Left lung (tissue), 10 donors: Measurements from ENCODE around the gene SLK. TPM values are rescaled to one million over a fixed set of nuclear protein-coding genes. Genes with fewer than 3 reads are reported as not detected.

ENCODE experiments used
- ATAC-seq: fragments of 200-7000 bp; cut with Tn5 transposase; one replicate; pipeline ENCODE4 v1.9.1; 2020; ENCODE audit warnings: moderate library complexity
- DNase-seq, 4 donors: peaks; one replicate each; pipeline ENCODE4 v3.0.0-alpha.2; 2013 to 2020
- H3K27ac ChIP-seq, 2 donors: fragments of 200-600 bp; sonication (generic) in 1 of 2; one replicate each; pipeline versions ENCODE4 v1.5.0 to v1.8.0; 2020 to 2021
- H3K27me3 ChIP-seq, 2 donors: fragments of 200-600 bp; sonication (generic) in 1 of 2; one replicate each; pipeline versions ENCODE4 v1.5.0 to v1.8.0; 2020 to 2021
- H3K36me3 ChIP-seq, 2 donors: fragments of 200-600 bp; sonication (generic) in 1 of 2; one replicate each; pipeline versions ENCODE4 v1.5.0 to v1.8.0; 2020 to 2021
- H3K4me1 ChIP-seq, 2 donors: fragments of 200-600 bp; one replicate each; pipeline ENCODE4 v1.8.0; 2021
- H3K4me3 ChIP-seq, 2 donors: fragments of 200-600 bp; sonication (generic) in 1 of 2; one replicate each; pipeline versions ENCODE4 v1.5.0 to v1.8.0; 2020 to 2021; ENCODE audit warnings: mild to moderate bottlenecking in 1 of 2
- H3K9me3 ChIP-seq, 2 donors: fragments of 200-600 bp; sonication (generic) in 1 of 2; one replicate each; pipeline versions ENCODE4 v1.5.0 to v1.8.0; 2020 to 2021
- intact Hi-C, 2 donors: fragments of 100-400 bp; cut with DNase I; formaldehyde crosslinking; loops; one replicate each; pipeline versions ENCODE4 v1.11.2 to v1.14.2; 2022
- polyA plus RNA-seq, 6 donors: library from polyadenylated mRNA; unstranded; fragments of 120-200 nt; gene quantifications; one replicate each; pipeline ENCODE4 v1.2.1, GENCODE V29; 2013; ENCODE audit not compliant: insufficient read length in 6 of 6
- total RNA-seq, 2 donors: library from RNA; stranded (reverse); fragmentation: NEBNext Ultra II Directional; extraction: Animal tissue kit (Norgen Biotek cat#: 25700); gene quantifications; one replicate each; pipeline ENCODE4 v1.2.1, GENCODE V29; 2021
- TF ChIP-seq, protein P1 (sequence below), 2 donors: fragments of 200-600 bp; sonication (generic) in 1 of 2; IDR thresholded peaks; one replicate each; pipeline versions ENCODE4 v1.5.0 to v1.8.0; 2021; ENCODE audit warnings: antibody characterized with exemption in 2 of 2
- donor health status: DM: no; HTN: yes; CAD: no.
- donor health status: DM: no; HTN: no; CAD: no.

SLK gene
- total and polyA plus RNA-seq, 8 donors: 52.1 to 68.1 (median 63.2) TPM

DNA sequence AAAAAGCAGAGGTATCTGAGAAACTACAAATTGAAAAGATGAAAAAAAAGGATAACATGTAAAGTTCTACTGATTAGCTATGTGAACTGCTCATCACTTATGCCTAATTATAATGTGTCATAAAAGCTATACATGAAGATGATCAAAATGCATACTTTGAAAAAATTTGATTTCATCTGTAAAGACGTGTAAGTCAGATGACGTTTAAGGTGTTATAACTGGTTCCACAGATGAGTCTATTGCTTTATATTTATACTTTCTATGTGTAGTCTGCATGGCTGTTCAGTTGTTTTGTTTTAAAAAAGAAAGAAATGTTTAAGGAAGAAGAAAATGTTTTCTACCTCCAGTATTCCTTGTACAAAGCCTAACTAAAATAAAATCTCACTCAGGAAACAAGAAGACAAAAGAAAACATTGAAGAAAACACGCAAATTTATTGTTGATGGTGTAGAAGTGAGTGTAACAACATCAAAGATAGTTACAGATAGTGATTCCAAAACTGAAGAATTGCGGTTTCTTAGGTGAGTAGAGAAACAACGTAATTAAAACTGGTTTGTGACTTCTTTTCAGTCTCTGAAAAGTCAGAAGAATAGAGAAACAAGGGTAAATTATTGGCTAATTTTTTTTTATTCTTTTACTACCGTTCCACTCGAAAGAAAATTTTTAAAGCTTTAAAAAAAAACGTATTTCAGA, 38.4 kb downstream of the SLK start:
- TF ChIP-seq, protein P1, sequence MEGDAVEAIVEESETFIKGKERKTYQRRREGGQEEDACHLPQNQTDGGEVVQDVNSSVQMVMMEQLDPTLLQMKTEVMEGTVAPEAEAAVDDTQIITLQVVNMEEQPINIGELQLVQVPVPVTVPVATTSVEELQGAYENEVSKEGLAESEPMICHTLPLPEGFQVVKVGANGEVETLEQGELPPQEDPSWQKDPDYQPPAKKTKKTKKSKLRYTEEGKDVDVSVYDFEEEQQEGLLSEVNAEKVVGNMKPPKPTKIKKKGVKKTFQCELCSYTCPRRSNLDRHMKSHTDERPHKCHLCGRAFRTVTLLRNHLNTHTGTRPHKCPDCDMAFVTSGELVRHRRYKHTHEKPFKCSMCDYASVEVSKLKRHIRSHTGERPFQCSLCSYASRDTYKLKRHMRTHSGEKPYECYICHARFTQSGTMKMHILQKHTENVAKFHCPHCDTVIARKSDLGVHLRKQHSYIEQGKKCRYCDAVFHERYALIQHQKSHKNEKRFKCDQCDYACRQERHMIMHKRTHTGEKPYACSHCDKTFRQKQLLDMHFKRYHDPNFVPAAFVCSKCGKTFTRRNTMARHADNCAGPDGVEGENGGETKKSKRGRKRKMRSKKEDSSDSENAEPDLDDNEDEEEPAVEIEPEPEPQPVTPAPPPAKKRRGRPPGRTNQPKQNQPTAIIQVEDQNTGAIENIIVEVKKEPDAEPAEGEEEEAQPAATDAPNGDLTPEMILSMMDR (IDR thresholded peaks at IDR 0.05): no peak
- H3K4me1 ChIP-seq: no peaks in the 10 kb centered on the region
- DNase-seq: no peak
- H3K4me3 ChIP-seq: no peak overlapping the region
- H3K27me3 ChIP-seq: no peaks in the 10 kb centered on the region
- intact Hi-C loops: no loop called here
- H3K36me3 ChIP-seq: peaks cover 0 to 87% of the 10 kb centered on the region in 2 donors
- no peak overlapping the region for H3K27ac ChIP-seq
- ATAC-seq: no peak
- H3K9me3 ChIP-seq: no peaks in the 10 kb centered on the region

DNA sequence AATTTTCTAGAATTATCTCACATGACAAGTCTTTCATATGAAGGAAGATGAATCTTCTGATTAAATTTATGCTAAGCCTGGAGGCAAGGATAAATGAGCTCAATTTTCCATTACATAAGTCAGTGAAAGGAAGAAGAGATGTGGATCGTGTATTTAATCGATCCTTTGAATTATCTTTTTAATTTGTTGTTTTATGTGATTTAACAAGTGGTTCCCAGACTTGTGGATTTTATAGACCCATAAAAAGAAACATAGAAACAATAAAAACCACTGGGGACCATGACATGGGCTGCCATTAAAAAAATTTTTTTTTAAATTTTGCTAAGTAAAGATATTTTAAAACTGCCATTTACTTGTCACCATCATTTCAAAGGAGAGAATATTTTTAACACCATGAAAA, 45.0 kb downstream of the SLK start:
- Histone ChIP-seq H3K9me3 (no peaks in the 10 kb centered on the region), H3K36me3 (peaks cover 0 to 67% of the 10 kb centered on the region in 2 donors), H3K4me3 (no peak overlapping the region), H3K27ac (no peak overlapping the region), H3K27me3 (no peaks in the 10 kb centered on the region), H3K4me1 (no peaks in the 10 kb centered on the region)
- TF ChIP-seq, protein P1 (IDR thresholded peaks at IDR 0.05): no peak
- ATAC-seq (no peak), DNase-seq (no peak)
- intact Hi-C loops: no loop called here

DNA sequence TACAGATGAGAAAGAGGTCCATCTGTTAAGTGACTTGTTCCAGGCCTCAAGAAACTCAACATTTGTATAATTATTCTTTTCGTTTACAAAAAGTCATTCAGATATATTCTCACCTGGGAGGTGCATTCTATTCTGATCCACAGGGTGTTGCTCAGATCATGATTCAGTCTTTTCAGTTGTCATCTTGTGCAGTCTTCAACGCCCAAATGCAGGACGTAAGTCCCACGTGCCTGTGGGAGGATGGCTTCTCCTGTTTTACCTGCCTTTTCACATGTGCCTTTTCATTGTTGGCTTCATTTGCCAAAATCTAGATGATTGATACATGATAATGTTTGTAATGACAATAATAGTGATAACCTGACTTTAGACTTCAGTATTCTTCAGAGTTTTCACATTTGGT, 46.5 kb downstream of the SLK start:
- no peak for ATAC-seq

DNA sequence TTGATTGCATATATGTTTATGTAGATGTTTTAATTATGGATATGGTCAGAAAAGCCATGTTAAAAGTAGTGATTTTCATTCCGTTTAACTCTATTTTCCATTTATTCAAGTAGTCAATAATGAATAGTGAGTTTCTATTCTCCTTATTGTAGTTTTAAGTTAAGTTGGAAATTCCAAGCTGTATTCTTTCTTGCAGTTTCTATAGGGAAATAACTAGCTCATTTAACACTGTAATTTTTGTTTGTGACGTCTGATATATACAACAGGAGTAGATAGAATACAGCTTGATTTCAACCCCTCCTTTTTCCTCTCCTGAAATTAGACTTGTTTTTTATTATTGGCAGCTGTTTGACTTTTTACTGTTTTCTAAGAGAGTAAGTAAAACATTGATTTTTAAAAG, 47.2 kb downstream of the SLK start:
- no peaks in the 10 kb centered on the region for H3K4me1 ChIP-seq
- TF ChIP-seq, protein P1 (IDR thresholded peaks at IDR 0.05): no peak
- no peak for ATAC-seq
- H3K27ac ChIP-seq: no peak overlapping the region
- H3K27me3 ChIP-seq: no peaks in the 10 kb centered on the region
- H3K36me3 ChIP-seq: peaks cover 0 to 67% of the 10 kb centered on the region in 2 donors
- no peak for DNase-seq
- intact Hi-C loops: no loop called here
- no peak overlapping the region for H3K4me3 ChIP-seq
- no peaks in the 10 kb centered on the region for H3K9me3 ChIP-seq

More for the DNA sequence above, 46.5 kb downstream of the SLK start:
- H3K27me3 ChIP-seq: no peaks in the 10 kb centered on the region
- H3K27ac ChIP-seq: no peak overlapping the region
- DNase-seq: no peak
- H3K36me3 ChIP-seq: peaks cover 0 to 65% of the 10 kb centered on the region in 2 donors
- H3K9me3 ChIP-seq: no peaks in the 10 kb centered on the region
- TF ChIP-seq, protein P1 (IDR thresholded peaks at IDR 0.05): no peak
- intact Hi-C loops: no loop called here
- no peak overlapping the region for H3K4me3 ChIP-seq
- H3K4me1 ChIP-seq: no peaks in the 10 kb centered on the region

DNA sequence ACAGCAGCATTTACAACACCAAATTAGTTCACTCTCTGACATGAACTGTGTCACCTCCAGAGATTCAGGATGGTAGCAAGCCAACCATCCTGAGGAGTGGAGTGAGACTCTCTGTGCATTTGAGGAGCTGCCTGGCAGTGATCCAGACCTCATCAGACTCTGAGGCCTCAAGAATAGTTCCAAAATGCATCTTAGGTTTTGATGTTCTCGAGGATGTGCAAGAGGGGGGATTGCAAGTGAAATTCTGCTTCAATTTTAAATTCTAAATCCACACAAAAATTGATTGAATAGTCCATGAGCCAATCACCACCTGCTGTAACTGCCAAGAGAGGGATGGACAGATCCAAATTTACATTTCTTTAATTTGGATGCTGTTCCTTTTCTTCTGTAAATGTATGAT, 49.7 kb downstream of the SLK start:
- Histone ChIP-seq H3K36me3 (peaks cover 0 to 68% of the 10 kb centered on the region in 2 donors), H3K4me1 (peaks cover 0 to 1% of the 10 kb centered on the region in 2 donors), H3K27ac (no peak overlapping the region), H3K27me3 (no peaks in the 10 kb centered on the region), H3K9me3 (no peaks in the 10 kb centered on the region), H3K4me3 (no peak overlapping the region)
- ATAC-seq (no peak), DNase-seq (no peak)
- intact Hi-C loops: no loop called here
- TF ChIP-seq, protein P1 (IDR thresholded peaks at IDR 0.05): no peak
